GM12872 (cell line): ENCODE data around the gene SALL1.

ENCODE experiments used
- TF ChIP-seq, protein P1 (sequence below): IDR thresholded peaks from 3 replicates; pipeline ENCODE4 v1.5.1; 2011; ENCODE audit warnings: low read depth, mild to moderate bottlenecking, low read length, moderate library complexity; ENCODE audit not compliant: insufficient read depth

SALL1 gene

DNA sequence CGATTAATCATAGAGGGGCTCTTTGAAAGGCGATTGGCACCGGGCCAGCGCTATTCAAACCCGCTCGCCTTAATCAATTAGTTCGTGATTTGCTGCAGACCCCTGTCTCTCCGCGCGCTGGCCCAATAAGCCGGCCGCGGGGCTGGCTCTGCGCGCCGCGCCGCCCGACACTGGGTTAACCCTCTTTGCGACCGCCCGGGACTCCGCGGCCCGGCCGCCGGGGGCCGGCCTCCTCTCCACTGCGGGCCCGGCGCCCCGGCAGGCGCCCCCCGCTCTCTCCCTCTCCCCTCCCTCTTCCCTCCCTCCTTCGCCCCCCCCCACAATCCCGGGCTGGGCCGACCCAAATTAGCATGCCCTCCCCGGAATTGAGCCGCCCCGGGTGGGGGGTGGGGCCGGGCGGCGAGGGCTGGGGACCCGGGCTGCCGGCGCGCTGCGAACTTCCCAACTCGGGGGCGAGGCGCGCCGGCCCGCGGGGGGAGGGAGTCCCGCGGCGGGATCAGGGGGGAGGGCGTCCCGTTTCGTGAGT is 428 bp upstream of the SALL1 start:
- TF ChIP-seq, protein P1, sequence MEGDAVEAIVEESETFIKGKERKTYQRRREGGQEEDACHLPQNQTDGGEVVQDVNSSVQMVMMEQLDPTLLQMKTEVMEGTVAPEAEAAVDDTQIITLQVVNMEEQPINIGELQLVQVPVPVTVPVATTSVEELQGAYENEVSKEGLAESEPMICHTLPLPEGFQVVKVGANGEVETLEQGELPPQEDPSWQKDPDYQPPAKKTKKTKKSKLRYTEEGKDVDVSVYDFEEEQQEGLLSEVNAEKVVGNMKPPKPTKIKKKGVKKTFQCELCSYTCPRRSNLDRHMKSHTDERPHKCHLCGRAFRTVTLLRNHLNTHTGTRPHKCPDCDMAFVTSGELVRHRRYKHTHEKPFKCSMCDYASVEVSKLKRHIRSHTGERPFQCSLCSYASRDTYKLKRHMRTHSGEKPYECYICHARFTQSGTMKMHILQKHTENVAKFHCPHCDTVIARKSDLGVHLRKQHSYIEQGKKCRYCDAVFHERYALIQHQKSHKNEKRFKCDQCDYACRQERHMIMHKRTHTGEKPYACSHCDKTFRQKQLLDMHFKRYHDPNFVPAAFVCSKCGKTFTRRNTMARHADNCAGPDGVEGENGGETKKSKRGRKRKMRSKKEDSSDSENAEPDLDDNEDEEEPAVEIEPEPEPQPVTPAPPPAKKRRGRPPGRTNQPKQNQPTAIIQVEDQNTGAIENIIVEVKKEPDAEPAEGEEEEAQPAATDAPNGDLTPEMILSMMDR = no peak

DNA sequence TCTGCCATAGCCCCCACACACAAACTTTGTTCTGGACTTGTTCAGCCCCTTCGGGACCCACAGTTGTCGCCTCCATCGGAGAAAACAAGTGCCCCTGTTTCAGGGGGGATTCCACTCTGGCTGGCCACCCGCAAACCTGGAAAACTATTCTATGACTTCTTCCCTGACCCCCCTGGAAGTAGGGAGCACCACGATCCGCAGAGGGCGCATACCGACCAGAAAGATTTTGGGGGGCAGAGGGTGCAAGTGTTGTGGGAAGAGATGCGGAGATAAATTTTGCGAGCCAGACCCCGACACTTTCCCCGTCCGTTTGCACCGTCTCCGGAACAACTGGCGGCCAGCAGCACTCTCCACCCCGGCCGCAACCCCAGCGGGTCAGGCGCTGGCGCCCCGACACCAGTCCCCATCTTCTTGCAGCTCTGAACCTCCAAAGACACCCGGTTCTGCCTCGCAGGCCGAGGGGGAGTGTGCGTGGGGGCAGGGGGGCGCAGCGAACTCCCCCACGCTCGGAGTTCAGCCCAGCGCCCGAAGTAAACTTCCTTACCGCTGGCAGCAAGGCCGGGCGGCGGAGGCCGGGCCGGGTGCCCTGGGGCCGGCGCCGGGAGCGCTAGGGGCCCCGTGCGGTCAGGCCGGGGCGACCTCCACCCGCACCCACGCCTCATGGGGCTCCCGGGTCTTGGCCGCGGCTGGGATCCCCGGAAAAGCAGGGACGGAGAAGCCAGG is 744 bp downstream of the SALL1 start:
- TF ChIP-seq, protein P1 = no peak

DNA sequence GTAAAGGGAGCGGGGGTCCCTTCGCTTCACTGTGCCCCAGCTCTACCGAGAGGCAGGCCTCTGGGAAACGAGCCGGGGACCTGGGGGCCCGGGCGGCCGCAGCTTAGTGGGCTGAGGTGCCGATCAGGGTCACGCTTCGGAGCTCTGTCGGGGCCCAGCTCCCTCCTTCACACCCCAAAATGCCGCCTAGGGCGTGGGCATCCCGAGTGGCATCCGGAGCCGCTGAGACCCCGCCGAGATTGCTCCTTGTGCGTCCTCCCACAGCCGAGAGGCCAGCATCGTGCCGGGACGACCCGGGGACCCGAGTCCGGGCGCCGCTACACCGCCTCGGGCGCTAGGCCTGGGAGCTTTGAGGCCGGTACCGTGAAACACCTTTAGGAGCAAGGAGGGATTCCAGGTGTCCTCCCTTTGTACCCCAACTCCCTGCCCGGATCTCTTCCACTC is 1.3 kb downstream of the SALL1 start:
- TF ChIP-seq, protein P1 = no peak

DNA sequence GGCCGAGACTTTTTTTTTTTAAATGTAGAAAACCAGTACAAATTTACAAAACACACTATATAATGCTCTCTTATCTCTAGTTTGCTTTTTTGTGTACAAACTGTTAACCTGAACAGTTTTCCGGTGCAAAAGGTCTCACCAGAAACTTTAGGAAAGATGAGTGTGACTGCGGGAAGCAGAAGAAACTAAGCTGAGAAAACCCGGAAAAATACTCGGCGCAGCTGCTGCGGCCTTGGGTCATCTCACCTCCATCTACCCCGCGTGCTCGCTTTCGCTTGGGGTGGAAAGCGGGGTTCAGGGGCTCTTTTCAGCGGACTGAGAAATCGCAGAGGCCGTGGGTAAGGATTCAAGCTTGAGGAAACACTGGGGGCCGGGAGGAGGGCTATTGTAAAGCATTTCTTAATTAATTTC is 1.8 kb downstream of the SALL1 start:
- TF ChIP-seq, protein P1 = no peak

DNA sequence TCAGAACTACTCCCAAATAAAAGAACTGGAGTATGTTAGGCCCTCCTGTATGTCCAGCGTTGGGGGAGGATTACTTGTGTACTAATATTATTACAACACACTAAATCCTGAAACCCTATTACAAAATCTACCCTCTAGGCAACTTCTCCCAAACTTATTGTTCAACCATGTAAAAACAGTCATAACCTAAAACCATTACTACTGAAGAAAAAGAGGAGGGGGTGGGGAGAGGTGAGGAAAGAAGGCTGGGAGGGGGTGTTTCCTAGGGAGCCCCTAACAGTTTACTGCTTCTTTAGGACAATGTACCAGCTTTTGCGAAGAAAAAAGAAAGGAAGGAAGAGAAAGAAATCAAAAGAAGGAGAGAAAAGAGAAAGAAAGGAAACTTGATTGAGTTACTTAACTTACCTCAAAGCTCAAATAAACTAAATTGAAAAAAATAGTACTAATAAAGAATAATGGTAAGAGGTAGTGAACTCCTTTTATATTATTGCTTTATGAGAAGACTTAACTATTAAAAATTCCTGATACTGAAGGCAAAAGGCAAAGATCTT is 2.3 kb downstream of the SALL1 start:
- TF ChIP-seq, protein P1 = no peak

DNA sequence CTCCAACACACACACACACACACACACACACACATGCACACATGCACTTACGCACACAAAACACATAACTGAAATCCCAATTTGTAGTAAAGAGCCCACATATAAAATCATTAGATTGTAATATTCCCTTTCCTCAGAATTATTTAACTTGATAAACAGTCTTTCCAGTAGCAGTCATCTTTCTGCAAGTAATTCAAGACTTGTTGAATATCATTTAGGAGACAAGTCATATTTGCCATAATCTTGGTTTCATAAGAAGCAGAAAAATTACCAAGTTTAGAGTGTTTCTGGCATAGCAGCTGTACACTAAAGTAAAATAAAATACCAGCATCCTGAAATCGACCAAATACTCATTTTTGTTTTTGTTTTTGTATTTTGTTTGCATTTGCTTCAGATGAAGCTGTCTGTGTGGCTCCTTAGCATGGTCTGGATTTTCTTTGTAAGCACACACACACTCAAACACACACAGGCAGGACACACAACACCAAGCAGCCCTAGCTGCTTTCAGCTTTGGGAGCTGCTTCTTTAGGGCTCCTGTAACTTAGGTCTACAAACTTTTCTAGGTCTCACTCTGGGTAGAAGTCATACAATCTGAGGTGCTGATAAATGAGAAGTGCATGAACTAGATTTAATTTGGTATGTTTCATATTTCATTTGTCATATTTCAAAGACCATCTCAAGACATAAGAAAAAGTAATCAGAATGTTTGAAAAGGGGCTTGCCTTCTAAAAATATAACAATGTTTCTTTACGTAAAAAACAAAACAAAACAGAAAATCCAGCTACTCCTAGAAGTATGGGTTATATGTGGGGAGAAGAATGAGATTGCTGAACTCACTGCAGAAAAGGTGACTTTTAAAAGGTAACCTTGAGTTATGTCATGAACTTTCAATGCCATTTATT is 3.0 kb downstream of the SALL1 start:
- TF ChIP-seq, protein P1 = no peak
